ENCODE results near the gene RFESD. TPM values are rescaled to one million over a fixed set of nuclear protein-coding genes. Genes with fewer than 3 reads are reported as not detected.
"Not testable (repeated sequence)": the region's sequence is repeated elsewhere in the genome, so short reads cannot be mapped to it uniquely, and the experiment has no call there.

Gene RFESD
- total RNA-seq, 4 donors from 2014 or later = 0.63 to 3.7 (median 2.5) TPM

DNA sequence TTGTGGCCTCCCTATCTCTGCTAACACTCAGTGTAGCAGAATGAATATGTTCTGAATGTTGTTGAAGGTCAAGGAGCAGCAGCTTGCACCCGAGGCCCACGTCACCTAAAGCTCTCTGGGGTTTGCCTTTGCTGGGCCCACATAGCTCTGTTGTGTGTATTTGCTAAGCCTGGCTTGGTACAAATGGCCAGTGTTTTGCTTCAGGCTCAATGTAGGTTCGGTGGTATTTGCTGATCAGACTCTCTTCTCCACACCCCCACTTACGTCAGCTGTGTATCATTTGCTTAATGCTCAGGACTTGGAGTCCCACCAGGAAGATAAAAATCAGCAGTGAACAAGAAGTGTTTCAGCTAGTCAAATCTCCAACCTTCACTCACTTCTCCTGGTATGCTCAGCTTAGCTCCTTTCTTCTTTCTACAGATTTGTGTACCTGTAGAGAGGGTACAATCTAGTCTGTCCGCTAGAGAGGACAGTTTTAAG is 4.8 kb upstream of the RFESD start:
- Histone ChIP-seq H3K27me3 (no peaks in the 10 kb centered on the region), H3K4me1 (peaks cover 0 to 6% of the 10 kb centered on the region in 2 donors), H3K9me3 (no peaks in the 10 kb centered on the region), H3K27ac (peak overlapping the region in 1 of 3 donors; percentile 71), H3K4me3 (replicated peaks in 1 of 3) (no peak overlapping the region), H3K36me3 (no peaks in the 10 kb centered on the region)
- intact Hi-C loops (cut with DNase I) = loop anchor here (5.0 to 10.0 kb wide), 3 partner anchors 201 to 963 kb away; no protein-coding TSS in a partner anchor
- DNase-seq = peak in 1 of 2 donors; percentile 5
- 73 to 81% methylated on average over 5 of the region's 5 CpGs for WGBS, 2 donors
- TF ChIP-seq POLR2A (IDR thresholded peaks at IDR 0.05) (peak in 1 of 2 donors; percentile 69), CTCF (IDR thresholded peaks at IDR 0.05) (no peak)

- 84 to 89% methylated on average over 7 of the region's 7 CpGs for WGBS, 2 donors
- no peak for DNase-seq
- Histone ChIP-seq H3K4me3 (replicated peaks in 1 of 3) (no peak overlapping the region), H3K36me3 (no peaks in the 10 kb centered on the region), H3K4me1 (peaks cover 3 to 14% of the 10 kb centered on the region in 2 donors), H3K27ac (no peak overlapping the region), H3K27me3 (no peaks in the 10 kb centered on the region), H3K9me3 (no peaks in the 10 kb centered on the region)
- TF ChIP-seq POLR2A (IDR thresholded peaks at IDR 0.05) (no peak), CTCF (IDR thresholded peaks at IDR 0.05) (no peak)
- intact Hi-C loops (cut with DNase I) = loop anchor here (5.0 to 10.0 kb wide), 3 partner anchors 199 to 962 kb away; no protein-coding TSS in a partner anchor
Observed at GRCh38 chr5:95643152-95643551, 3.4 kb upstream of the RFESD start.

GRCh38 chr5:95644351-95645042 is 2.1 kb upstream of the RFESD start:
- DNase-seq = peak; percentile 37 to 47
- H3K9me3 ChIP-seq = no peaks in the 10 kb centered on the region
- TF ChIP-seq POLR2A (IDR thresholded peaks at IDR 0.05) (no peak), CTCF (IDR thresholded peaks at IDR 0.05) (peak; percentile 12 to 84 (median 66))
- WGBS, 2 donors = 19 to 27% methylated on average over 4 of the region's 4 CpGs
- intact Hi-C loops (cut with DNase I) = loop anchor here (5.0 to 10.0 kb wide), 3 partner anchors 198 to 960 kb away; no protein-coding TSS in a partner anchor
- H3K4me3 ChIP-seq (replicated peaks in 1 of 3) = no peak overlapping the region
- H3K36me3 ChIP-seq = no peaks in the 10 kb centered on the region
- H3K27me3 ChIP-seq = no peaks in the 10 kb centered on the region
- H3K4me1 ChIP-seq = peaks cover 3 to 14% of the 10 kb centered on the region in 2 donors
- H3K27ac ChIP-seq = peak overlapping the region in 2 of 3 donors; percentile 20 to 36

DNA sequence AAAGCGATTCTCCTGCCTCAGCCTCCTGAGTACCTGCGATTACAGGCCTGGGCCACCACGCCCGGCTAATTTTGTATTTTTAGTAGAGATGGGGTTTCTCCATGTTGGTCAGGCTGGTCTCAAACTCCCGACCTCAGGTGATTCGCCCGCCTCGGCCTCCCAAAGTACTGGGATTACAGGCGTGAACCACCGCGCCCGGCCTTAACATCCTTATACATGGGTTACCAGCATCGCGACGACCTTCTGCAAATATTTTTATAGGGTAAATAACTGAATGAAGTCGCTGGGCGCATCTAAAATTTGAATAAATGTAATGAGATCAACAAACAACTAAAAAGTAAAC is 380 bp upstream of the RFESD start:
- H3K27me3 ChIP-seq; H3K9me3 ChIP-seq; H3K4me3 ChIP-seq (replicated peaks in 1 of 3); H3K36me3 ChIP-seq: not testable (repeated sequence)
- intact Hi-C loops (cut with DNase I) = loop anchor here (10.0 kb wide), 2 partner anchors 689 to 959 kb away; no protein-coding TSS in a partner anchor
- peak in 1 of 2 donors; percentile 8 for DNase-seq
- Histone ChIP-seq H3K27ac (peak overlapping the region; percentile 91 to 96 (median 95)), H3K4me1 (peaks cover 3 to 14% of the 10 kb centered on the region in 2 donors)
- 85 to 88% methylated on average over 17 of the region's 17 CpGs for WGBS, 2 donors

- H3K36me3 ChIP-seq = no peaks in the 10 kb centered on the region
- intact Hi-C loops (cut with DNase I) = loop anchor here (10.0 kb wide), 2 partner anchors 687 to 957 kb away; no protein-coding TSS in a partner anchor
- DNase-seq = no peak
- no peak overlapping the region for H3K4me3 ChIP-seq (replicated peaks in 1 of 3)
- H3K4me1 ChIP-seq = peaks cover 3 to 14% of the 10 kb centered on the region in 2 donors
- H3K27ac ChIP-seq = peak overlapping the region in 1 of 3 donors; percentile 95
- no peak for TF ChIP-seq POLR2A (IDR thresholded peaks at IDR 0.05)
- TF ChIP-seq CTCF (IDR thresholded peaks at IDR 0.05) = no peak
- H3K27me3 ChIP-seq = no peaks in the 10 kb centered on the region
- 88 to 90% methylated on average over 12 of the region's 12 CpGs for WGBS, 2 donors
- H3K9me3 ChIP-seq = no peaks in the 10 kb centered on the region
Observed at GRCh38 chr5:95647886-95648860, 1.6 kb downstream of the RFESD start.
